ENCODE results near the gene SNX2. TPM values are rescaled to one million over a fixed set of nuclear protein-coding genes. Genes with fewer than 3 reads are reported as not detected.
"Not testable (repeated sequence)": the region's sequence is repeated elsewhere in the genome, so short reads cannot be mapped to it uniquely, and the experiment has no call there.

The SNX2 gene
- total RNA-seq, 1 experiment from 2014 or later, result 97.0 TPM

DNA sequence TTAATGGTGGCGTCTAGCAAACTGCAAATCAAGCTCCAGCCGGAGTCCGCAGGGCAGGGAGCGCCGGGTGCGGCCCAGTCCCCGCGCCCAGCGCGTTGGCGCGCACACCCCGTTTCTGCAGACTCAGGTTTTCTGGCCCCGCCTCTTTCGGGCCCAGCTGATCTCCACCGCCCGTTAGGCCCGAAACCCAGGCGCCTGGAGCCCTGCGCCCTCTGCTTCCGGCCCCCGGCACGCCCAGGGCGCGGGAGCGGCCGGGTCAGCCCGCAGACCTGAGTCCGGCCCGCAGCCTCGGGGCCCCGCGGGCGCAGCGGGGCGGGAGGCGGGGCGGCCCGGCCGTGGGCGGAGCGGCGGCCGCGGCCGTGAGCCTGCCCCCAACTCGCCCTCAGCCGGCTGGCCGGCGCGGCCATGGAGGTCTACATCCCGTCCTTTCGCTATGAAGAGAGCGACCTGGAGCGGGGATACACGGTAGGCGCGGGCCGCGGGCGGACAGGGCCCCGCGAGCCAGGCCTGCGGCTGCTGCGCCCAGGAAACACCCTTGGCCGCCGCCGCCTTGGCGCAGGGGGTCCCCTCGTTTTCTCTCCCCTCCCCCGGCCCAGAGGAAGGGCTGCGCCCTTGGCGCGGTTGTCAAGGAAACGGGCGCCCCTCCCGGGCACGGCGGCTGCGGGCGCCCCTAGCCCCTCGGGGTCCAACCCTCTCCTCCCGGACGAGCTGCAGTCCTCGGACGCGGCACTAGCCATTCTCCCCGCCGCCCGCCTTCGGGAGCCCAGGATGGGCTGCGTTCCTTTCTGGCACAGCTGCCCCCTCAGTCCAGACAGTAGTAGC lies 70.6 kb downstream of the SNX2 start, which contains the start of gene SNX24:
TSS of gene SNX24 (plus strand) at position 385 of the 822 bp plus-strand sequence. CDS start at position 406, 21 bp downstream.
- H3K4me1 Mint-ChIP-seq (ENCODE audit: low read depth, unreplicated experiment), result peaks cover 41% of the 10 kb centered on the region
- CTCF ChIA-PET, result interaction anchor here (0.9 to 1.1 kb wide), 4 partner anchors 86 to 668 kb away, joined by 3 read pairs; no protein-coding TSS in a partner anchor
- H3K9me3 Mint-ChIP-seq (ENCODE audit: low read depth, unreplicated experiment), result no peaks in the 10 kb centered on the region
- no TSS peak for BruUV-seq (replicated peaks)
- H3K4me3 Mint-ChIP-seq (ENCODE audit: low read depth, unreplicated experiment), result peak within 1 kb of the TSS; percentile 84
- peak within 1 kb of the TSS; percentile 88 for H3K27ac Mint-ChIP-seq (ENCODE audit: unreplicated experiment)
- intact Hi-C loops (cut with micrococcal nuclease; ENCODE audit: unreplicated experiment), result loop anchor here (2.0 to 5.0 kb wide), 3 partner anchors 69 to 192 kb away; partner anchors contain the start of gene PPIC
- H3K36me3 Mint-ChIP-seq (ENCODE audit: insufficient read depth, unreplicated experiment), result peaks cover 28% of the 10 kb centered on the region
- H3K27me3 Mint-ChIP-seq (ENCODE audit: unreplicated experiment), result no peaks in the 10 kb centered on the region
- TF ChIP-seq CTCF (IDR thresholded peaks at IDR 0.05; ENCODE audit: unreplicated experiment), result no peak
- DNase-seq, result peak; percentile 85

DNA sequence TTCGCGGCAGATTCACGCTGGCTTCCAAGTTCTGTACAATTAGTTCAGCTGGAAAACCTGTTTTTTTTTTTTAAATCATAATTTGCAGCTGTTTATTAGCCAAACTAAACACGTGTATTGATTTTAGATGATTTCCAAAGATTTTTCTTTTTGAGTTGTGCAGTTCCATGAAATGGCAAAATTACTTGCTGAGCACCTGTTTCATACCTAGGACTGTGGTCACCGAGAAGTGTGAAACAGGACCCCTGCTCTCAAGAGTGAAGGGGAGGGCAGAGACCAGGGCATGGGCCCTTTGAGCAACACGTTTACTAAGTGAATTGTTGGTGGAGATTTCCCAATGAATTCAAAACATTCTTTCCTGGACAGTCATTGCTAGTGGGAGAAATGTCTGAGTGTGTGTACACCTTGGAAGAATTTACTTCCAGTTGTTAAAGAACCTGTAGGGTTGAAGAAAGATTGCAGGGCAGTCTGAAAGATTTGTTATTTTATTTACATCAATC lies 71.2 kb downstream of the SNX2 start:
- Mint-ChIP-seq H3K36me3 (ENCODE audit: insufficient read depth, unreplicated experiment) (peaks cover 28% of the 10 kb centered on the region), H3K27me3 (ENCODE audit: unreplicated experiment) (no peaks in the 10 kb centered on the region), H3K4me3 (ENCODE audit: low read depth, unreplicated experiment) (peak overlapping the region; percentile 84), H3K4me1 (ENCODE audit: low read depth, unreplicated experiment) (peaks cover 47% of the 10 kb centered on the region), H3K9me3 (ENCODE audit: low read depth, unreplicated experiment) (no peaks in the 10 kb centered on the region), H3K27ac (ENCODE audit: unreplicated experiment) (peak overlapping the region; percentile 88)
- peak; percentile 30 for DNase-seq
- intact Hi-C loops (cut with micrococcal nuclease; ENCODE audit: unreplicated experiment), result loop anchor here (2.0 to 5.0 kb wide), 3 partner anchors 69 to 191 kb away; partner anchors contain the start of gene PPIC
- TSS peak; percentile 44 for BruUV-seq (replicated peaks)
- CTCF ChIA-PET, result interaction anchor here (0.6 to 0.9 kb wide), 3 partner anchors 64 to 667 kb away, joined by 3 to 5 read pairs (median 4); no protein-coding TSS in a partner anchor
- no peak for TF ChIP-seq CTCF (IDR thresholded peaks at IDR 0.05; ENCODE audit: unreplicated experiment)

GRCh38 chr5:122847687-122848081 lies 72.8 kb downstream of the SNX2 start:
- no TSS peak for BruUV-seq (replicated peaks)
- CTCF ChIA-PET, result interaction anchor here (1.4 kb wide), 1 partner anchor 47 kb away, joined by 4 read pairs; no protein-coding TSS in a partner anchor
- no peaks in the 10 kb centered on the region for H3K27me3 Mint-ChIP-seq (ENCODE audit: unreplicated experiment)
- intact Hi-C loops (cut with micrococcal nuclease; ENCODE audit: unreplicated experiment), result loop anchor here (2.0 to 5.0 kb wide), 3 partner anchors 71 to 190 kb away; partner anchors contain the start of gene PPIC
- DNase-seq, result no peak
- no peak for TF ChIP-seq CTCF (IDR thresholded peaks at IDR 0.05; ENCODE audit: unreplicated experiment)
- H3K4me1 Mint-ChIP-seq (ENCODE audit: low read depth, unreplicated experiment), result peaks cover 47% of the 10 kb centered on the region
- H3K27ac Mint-ChIP-seq (ENCODE audit: unreplicated experiment), result peak overlapping the region; percentile 88
- no peak overlapping the region for H3K4me3 Mint-ChIP-seq (ENCODE audit: low read depth, unreplicated experiment)
- H3K36me3 Mint-ChIP-seq (ENCODE audit: insufficient read depth, unreplicated experiment), result peaks cover 31% of the 10 kb centered on the region
- H3K9me3 Mint-ChIP-seq (ENCODE audit: low read depth, unreplicated experiment), result no peaks in the 10 kb centered on the region

- peaks cover 37% of the 10 kb centered on the region for H3K4me1 Mint-ChIP-seq (ENCODE audit: low read depth, unreplicated experiment)
- CTCF ChIA-PET, result interaction anchor here (0.5 to 0.9 kb wide), 3 partner anchors 24 to 418 kb away, joined by 3 to 8 read pairs (median 4); no protein-coding TSS in a partner anchor
- intact Hi-C loops (cut with micrococcal nuclease; ENCODE audit: unreplicated experiment), result loop anchor here (5.0 kb wide), 2 partner anchors 147 to 188 kb away; partner anchors contain the start of gene PPIC
- peak; percentile 66 for DNase-seq
- peaks cover 28% of the 10 kb centered on the region for H3K36me3 Mint-ChIP-seq (ENCODE audit: insufficient read depth, unreplicated experiment)
- no TSS peak for BruUV-seq (replicated peaks)
- H3K4me3 Mint-ChIP-seq (ENCODE audit: low read depth, unreplicated experiment), result peak overlapping the region; percentile 18
- H3K27ac Mint-ChIP-seq (ENCODE audit: unreplicated experiment), result peak overlapping the region; percentile 83
- H3K27me3 Mint-ChIP-seq (ENCODE audit: unreplicated experiment), result no peaks in the 10 kb centered on the region
- no peak for TF ChIP-seq CTCF (IDR thresholded peaks at IDR 0.05; ENCODE audit: unreplicated experiment)
- no peaks in the 10 kb centered on the region for H3K9me3 Mint-ChIP-seq (ENCODE audit: low read depth, unreplicated experiment)
Measured at GRCh38 chr5:122849771-122850170, 74.9 kb downstream of the SNX2 start.

GRCh38 chr5:122857538-122857937 lies 82.7 kb downstream of the SNX2 start:
- H3K36me3 Mint-ChIP-seq (ENCODE audit: insufficient read depth, unreplicated experiment), result not testable (repeated sequence)

More at GRCh38 chr5:122857538-122857937, 82.7 kb downstream of the SNX2 start:
- DNase-seq; H3K4me1 Mint-ChIP-seq (ENCODE audit: low read depth, unreplicated experiment); H3K4me3 Mint-ChIP-seq (ENCODE audit: low read depth, unreplicated experiment); H3K27me3 Mint-ChIP-seq (ENCODE audit: unreplicated experiment); intact Hi-C loops (cut with micrococcal nuclease; ENCODE audit: unreplicated experiment); H3K27ac Mint-ChIP-seq (ENCODE audit: unreplicated experiment); BruUV-seq (replicated peaks); H3K9me3 Mint-ChIP-seq (ENCODE audit: low read depth, unreplicated experiment); CTCF ChIA-PET: not testable (repeated sequence)
